Cortex of kidney (tissue), 1 donor: Measurements from ENCODE around the gene MRFAP1L1.

Experiments used
- DNase-seq: peaks from one replicate; lab custom pipeline; 2025; lab: John Stamatoyannopoulos, UW

Gene MRFAP1L1

GRCh38 chr4:6660430-6660829 is 49.2 kb downstream of the MRFAP1L1 start:
- DNase-seq: no peak

DNA sequence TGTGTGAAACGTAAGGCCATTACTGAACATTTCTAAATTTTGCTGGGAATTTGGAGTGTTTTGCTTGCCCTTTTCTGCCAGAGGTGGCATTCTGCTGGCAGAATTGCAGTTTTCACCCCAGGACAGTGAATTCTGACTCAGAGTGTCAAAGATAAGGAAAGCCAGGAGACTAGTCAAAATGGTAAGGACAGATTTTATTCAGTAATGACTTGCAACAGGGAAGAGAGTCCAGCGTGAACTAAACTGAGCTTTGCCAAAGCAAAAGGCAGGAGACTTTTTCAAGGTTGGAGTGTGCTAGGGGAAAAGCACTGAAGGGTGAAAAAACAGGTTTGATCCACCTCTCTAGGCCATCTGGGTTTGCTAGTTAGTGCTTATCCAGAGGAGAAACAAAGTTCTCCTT is 49.8 kb downstream of the MRFAP1L1 start:
- DNase-seq: no peak

DNA sequence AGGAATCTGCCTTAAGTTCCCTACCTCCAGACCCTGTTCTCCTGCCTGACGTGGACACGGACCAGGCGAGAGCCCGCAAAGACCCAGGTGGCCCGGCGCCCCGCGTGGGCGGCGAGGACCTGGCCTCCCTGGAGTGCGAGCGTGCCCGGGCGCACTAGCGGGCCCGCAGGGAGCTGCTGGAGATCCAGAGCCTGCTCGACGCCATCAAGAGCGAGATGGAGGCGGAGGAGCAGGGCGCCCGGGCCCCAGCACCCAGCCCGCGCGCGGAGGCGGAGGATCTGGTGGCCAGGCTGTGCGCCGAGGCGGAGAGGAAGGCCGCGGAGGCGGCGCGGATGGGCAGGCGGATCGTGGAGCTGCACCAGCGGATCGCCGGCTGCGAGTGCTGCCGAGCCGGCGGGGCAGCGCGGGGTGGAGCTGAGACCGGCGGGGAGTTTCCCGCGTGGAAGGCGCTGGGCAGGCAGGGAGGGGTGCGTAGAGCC is 51.0 kb downstream of the MRFAP1L1 start:
- no peak for DNase-seq

GRCh38 chr4:6658209-6658595 is 51.5 kb downstream of the MRFAP1L1 start:
- no peak for DNase-seq
